Upper lobe of left lung (tissue), 6 donors: Measurements from ENCODE around the gene ZSCAN31. TPM values are rescaled to one million over a fixed set of nuclear protein-coding genes. Genes with fewer than 3 reads are reported as not detected.
A peak's percentile ranks its signal among the peaks of the same experiment; 100 is the strongest.

ENCODE experiments used
- ATAC-seq, 2 donors: fragments of 200-7000 bp; cut with Tn5 transposase; one replicate each; pipeline ENCODE4 v1.9.1; 2022; ENCODE audit warnings: mild to moderate bottlenecking in 2 of 2, moderate library complexity in 2 of 2; ENCODE audit not compliant: low FRiP score in 2 of 2
- DNase-seq, 2 donors: peaks; one replicate each; pipeline ENCODE4 v3.0.0-alpha.2; 2019 to 2020
- H3K27ac ChIP-seq, 4 donors: fragments of 200-600 bp; sonication (generic); one replicate each; pipeline ENCODE4 v1.5.1; 2016 to 2019
- H3K27me3 ChIP-seq, 4 donors: fragments of 200-600 bp; sonication (generic); one replicate each; pipeline ENCODE4 v1.5.1; 2017 to 2019
- H3K36me3 ChIP-seq, 4 donors: fragments of 200-600 bp; sonication (generic); one replicate each; pipeline ENCODE4 v1.5.1; 2016 to 2019
- H3K4me1 ChIP-seq, 4 donors: fragments of 200-600 bp; sonication (generic); one replicate each; pipeline ENCODE4 v1.5.1; 2018 to 2019
- H3K4me3 ChIP-seq, 4 donors: fragments of 200-600 bp; sonication (generic); one replicate each; pipeline ENCODE4 v1.5.1; 2017 to 2019; ENCODE audit warnings: mild to moderate bottlenecking in 2 of 4, moderate library complexity in 1 of 4
- H3K9me3 ChIP-seq, 4 donors: fragments of 200-600 bp; sonication (generic); one replicate each; pipeline ENCODE4 v1.5.1; 2018 to 2019
- CTCF ChIP-seq, 6 experiments: fragments of 450-650 bp in 4 of 6; fragments of 200-600 bp in 2 of 6; sonication (generic) in 2 of 6; IDR thresholded peaks; one replicate each; pipeline ENCODE4 v1.5.1; 2016 to 2019; ENCODE audit warnings: antibody characterized with exemption in 6 of 6
- EP300 ChIP-seq, 4 donors: sonication (generic); formaldehyde crosslinking; IDR thresholded peaks; one replicate each; pipeline ENCODE4 v1.5.1; 2017; ENCODE audit warnings: antibody characterized with exemption in 4 of 4, control low read depth in 2 of 4
- POLR2A ChIP-seq, 4 donors: fragments of 450-650 bp; IDR thresholded peaks; one replicate each; pipeline ENCODE4 v1.5.1; 2016 to 2017; ENCODE audit warnings: antibody characterized with exemption in 4 of 4, mild to moderate bottlenecking in 2 of 4
- POLR2AphosphoS5 ChIP-seq, 2 donors: sonication (generic); formaldehyde crosslinking; IDR thresholded peaks; one replicate each; pipeline ENCODE4 v1.5.1; 2017; ENCODE audit warnings: antibody characterized with exemption in 2 of 2
- WGBS, 2 donors: methylation state at CpG; one replicate each; pipeline ENCODE4 v1.1.5; 2017 to 2018; 5-methylcytosine and 5-hydroxymethylcytosine counted together
- total RNA-seq, 6 donors: library from RNA; depleted of rRNA in 4 of 6; stranded (reverse); fragments of >200 nt in 4 of 6; gene quantifications; one replicate each; pipeline versions ENCODE4 v1.1.0 to v1.2.1, GENCODE V29; 2016 to 2021
- donor health status: DM: no; HTN: no; CAD: no; lungs with moderate emphysema.
- donor health status: DM: no; HTN: yes; CAD: no; lungs with severe emphysema.

ZSCAN31 gene
- total RNA-seq, 6 donors from 2014 or later = 11.5 to 33.5 (median 18.6) TPM

DNA sequence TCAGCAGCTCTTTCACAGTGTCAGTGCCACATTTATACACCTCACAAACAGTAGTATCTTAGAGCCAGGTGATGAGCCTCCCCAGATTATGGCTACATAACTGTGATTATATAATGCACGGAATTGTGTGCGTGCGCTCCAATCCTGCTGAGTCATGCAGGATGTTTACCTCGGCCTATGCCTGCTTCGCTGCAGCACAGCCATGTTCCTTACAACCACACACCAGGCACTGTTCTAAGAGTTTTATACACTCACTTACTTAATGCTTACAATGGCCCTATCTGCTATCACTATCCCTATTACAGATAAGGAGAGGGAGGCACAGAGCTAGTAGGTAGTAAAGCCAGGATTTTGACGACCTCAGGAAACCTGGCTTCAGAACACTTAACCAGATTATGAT lies 21.1 kb upstream of the ZSCAN31 start:
- no peak for TF ChIP-seq POLR2AphosphoS5 (IDR thresholded peaks at IDR 0.05)
- TF ChIP-seq EP300 (IDR thresholded peaks at IDR 0.05) = no peak
- TF ChIP-seq CTCF (IDR thresholded peaks at IDR 0.05) = no peak
- TF ChIP-seq POLR2A (IDR thresholded peaks at IDR 0.05) = no peak
- 61 to 65% methylated on average over 6 of the region's 6 CpGs for WGBS, 2 donors
- H3K4me3 ChIP-seq = no peak overlapping the region
- H3K4me1 ChIP-seq = peaks cover 15 to 23% (median 20%) of the 10 kb centered on the region in 4 donors
- H3K36me3 ChIP-seq = peaks cover 0 to 17% (median 0%) of the 10 kb centered on the region in 4 donors
- H3K27me3 ChIP-seq = no peaks in the 10 kb centered on the region
- H3K27ac ChIP-seq = no peak overlapping the region
- ATAC-seq = no peak
- no peak for DNase-seq
- H3K9me3 ChIP-seq = no peaks in the 10 kb centered on the region

DNA sequence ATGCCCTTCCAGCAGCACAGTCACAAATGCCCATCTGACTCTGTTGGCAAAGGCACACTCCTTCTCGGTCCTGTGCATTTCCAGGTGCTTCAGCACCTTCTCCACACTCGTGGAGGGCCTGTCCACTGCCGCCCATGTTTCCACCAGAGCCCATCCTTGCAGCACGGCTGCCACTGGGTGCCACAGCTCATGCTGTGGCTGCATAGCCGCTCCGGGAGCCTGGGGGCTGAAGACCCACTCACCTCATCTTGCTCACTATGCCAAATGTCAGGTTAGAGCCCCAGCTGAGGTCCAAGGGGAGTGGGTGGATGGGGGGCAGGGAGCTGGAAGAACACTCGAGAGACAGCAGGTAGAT lies 20.7 kb upstream of the ZSCAN31 start:
- H3K36me3 ChIP-seq = peaks cover 0 to 15% (median 0%) of the 10 kb centered on the region in 4 donors
- H3K4me1 ChIP-seq = peaks cover 16 to 23% (median 21%) of the 10 kb centered on the region in 4 donors
- 62 to 74% methylated on average over 7 of the region's 7 CpGs for WGBS, 2 donors
- TF ChIP-seq POLR2A (IDR thresholded peaks at IDR 0.05) (no peak), CTCF (IDR thresholded peaks at IDR 0.05) (no peak), POLR2AphosphoS5 (IDR thresholded peaks at IDR 0.05) (no peak), EP300 (IDR thresholded peaks at IDR 0.05) (no peak)
- H3K9me3 ChIP-seq = no peaks in the 10 kb centered on the region
- ATAC-seq (no peak), DNase-seq (peak in 1 of 2 donors; percentile 25)
- peak overlapping the region; percentile 81 to 88 (median 84) for H3K27ac ChIP-seq
- no peak overlapping the region for H3K4me3 ChIP-seq
- H3K27me3 ChIP-seq = no peaks in the 10 kb centered on the region

DNA sequence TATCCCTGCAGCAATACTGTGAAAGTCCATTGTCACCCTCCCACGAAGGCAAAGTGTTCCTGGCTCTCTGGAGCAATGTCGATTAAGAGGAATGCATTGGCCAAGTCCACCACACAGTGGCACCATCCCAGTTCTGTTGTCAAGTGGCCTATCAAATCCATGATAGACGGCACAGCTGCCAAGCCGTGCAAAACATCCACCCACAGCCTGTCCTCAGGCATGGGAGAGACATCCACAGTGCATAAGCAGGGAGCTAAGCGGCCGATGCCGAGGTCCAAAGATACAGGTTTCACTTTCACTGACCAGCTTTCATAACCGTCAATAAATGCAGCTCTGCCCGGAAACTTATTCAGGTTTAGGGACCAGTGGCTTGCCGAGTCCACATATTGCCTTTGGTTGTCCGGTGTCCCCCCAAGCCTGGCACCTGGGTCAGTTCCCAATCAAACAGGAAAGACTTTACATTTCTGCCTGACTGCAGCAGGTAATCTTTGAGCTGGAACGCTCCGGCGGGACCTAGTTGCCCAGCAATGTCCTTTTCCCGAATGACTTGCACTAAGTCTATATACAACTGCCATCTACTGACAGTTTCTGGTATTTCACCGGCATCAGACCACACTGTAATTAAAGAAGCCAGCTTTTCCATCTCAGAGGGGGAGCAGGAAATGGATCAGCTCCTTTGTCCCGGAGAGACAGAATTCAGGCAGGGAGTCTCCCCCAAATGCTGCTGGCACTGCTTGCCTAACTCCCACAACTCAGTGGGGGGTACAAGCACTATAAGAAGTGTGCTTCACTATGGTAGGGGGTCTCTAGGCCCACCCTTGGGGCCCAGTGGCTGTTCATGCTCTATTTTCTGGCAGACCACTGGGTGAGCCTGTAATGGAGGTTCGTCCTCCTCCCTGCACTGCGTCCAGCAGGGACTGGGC lies 20.1 kb upstream of the ZSCAN31 start:
- Histone ChIP-seq H3K27me3 (no peaks in the 10 kb centered on the region), H3K4me3 (peak overlapping the region; percentile 11 to 70 (median 56)), H3K36me3 (peaks cover 0 to 11% (median 0%) of the 10 kb centered on the region in 4 donors), H3K9me3 (no peaks in the 10 kb centered on the region), H3K4me1 (peaks cover 22 to 29% (median 25%) of the 10 kb centered on the region in 4 donors), H3K27ac (peak overlapping the region; percentile 81 to 88 (median 84))
- ATAC-seq (peak; percentile 92 to 94), DNase-seq (peak in 1 of 2 donors; percentile 87)
- WGBS, 2 donors = 6 to 10% methylated on average over 13 to 19 of the region's 19 CpGs
- TF ChIP-seq POLR2AphosphoS5 (IDR thresholded peaks at IDR 0.05) (peak; percentile 40 to 57), EP300 (IDR thresholded peaks at IDR 0.05) (no peak), CTCF (IDR thresholded peaks at IDR 0.05) (peak; percentile 83 to 94 (median 90)), POLR2A (IDR thresholded peaks at IDR 0.05) (peak in 1 of 4 donors; percentile 30)

DNA sequence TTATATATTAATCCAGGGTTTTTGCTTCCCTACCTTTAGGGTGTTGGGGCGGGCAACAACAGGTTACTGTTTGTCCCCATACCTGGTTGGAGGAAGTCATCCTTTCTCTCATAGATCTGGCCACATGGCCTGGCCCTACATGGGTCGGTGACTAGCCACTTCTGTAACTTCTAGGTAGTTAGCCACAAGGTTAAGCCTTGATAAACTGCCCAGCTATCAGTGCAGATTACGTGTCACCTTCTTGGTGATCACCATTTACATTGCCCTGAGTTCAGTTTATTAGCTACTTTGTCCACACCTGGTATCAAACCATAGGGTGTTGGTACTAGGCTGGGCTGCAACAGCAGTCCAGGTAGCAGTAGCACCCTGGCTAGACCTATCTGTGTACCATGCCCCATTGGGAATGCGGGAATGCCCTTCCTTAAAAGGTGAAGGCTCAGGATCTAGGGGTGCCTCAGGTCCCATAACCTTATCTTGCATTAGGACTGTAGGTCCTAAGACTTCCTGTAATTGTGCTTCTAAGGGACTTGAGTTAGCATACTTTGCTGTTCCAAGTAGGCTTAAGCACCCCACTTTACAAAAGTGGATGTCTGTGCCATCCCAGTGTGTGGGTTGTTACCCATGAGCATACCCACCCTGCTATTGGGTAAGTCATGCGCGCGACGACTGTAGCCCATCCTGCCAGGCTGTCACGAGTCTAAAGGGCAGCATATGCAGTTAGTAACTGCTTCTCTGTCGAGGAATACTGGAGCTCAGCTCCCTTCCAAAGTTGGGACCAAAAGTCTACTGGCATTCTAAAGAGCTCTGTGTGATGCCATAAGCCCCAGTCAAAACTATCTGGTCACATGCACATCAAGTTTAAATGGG lies 19.0 kb upstream of the ZSCAN31 start:
- Histone ChIP-seq H3K27me3 (no peaks in the 10 kb centered on the region), H3K36me3 (peaks cover 0 to 4% (median 0%) of the 10 kb centered on the region in 4 donors), H3K4me1 (peaks cover 28 to 38% (median 32%) of the 10 kb centered on the region in 4 donors), H3K4me3 (peak overlapping the region in 3 of 4 donors; percentile 47 to 70 (median 66)), H3K9me3 (no peaks in the 10 kb centered on the region), H3K27ac (peak overlapping the region; percentile 81 to 88 (median 84))
- 74 to 81% methylated on average over 9 to 10 of the region's 10 CpGs for WGBS, 2 donors
- ATAC-seq (no peak), DNase-seq (peak in 1 of 2 donors; percentile 35)
- TF ChIP-seq POLR2AphosphoS5 (IDR thresholded peaks at IDR 0.05) (no peak), CTCF (IDR thresholded peaks at IDR 0.05) (no peak), POLR2A (IDR thresholded peaks at IDR 0.05) (no peak), EP300 (IDR thresholded peaks at IDR 0.05) (no peak)
